K562 (cell line): Measurements from ENCODE around the gene CNPY2. TPM values are rescaled to one million over a fixed set of nuclear protein-coding genes. Genes with fewer than 3 reads are reported as not detected.

Experiments
- BHLHE40 ChIP-seq: IDR thresholded peaks from 2 replicates; pipeline ENCODE4 v1.6.1; 2011; ENCODE audit warnings: low read length, improper control_type of control experiment
- CREM ChIP-seq: IDR thresholded peaks from 2 replicates; pipeline ENCODE4 v1.6.1; 2014; ENCODE audit warnings: antibody characterized with exemption, low read depth
- FOXM1 ChIP-seq, 2 experiments: fragments of 450-650 bp in 1 of 2; sonication (generic) in 1 of 2; formaldehyde crosslinking in 1 of 2; IDR thresholded peaks; 2 replicates each; pipeline versions ENCODE4 v1.6.1 to v1.9.0; 2017 to 2022; ENCODE audit warnings: low read depth in 2 of 2, mild to moderate bottlenecking in 2 of 2, missing genetic modification reagents in 1 of 2, moderate library complexity in 1 of 2
- FUS ChIP-seq: fragments of 200-400 bp; formaldehyde crosslinking; optimal IDR thresholded peaks from 2 replicates; pipeline ENCODE3; 2017; ENCODE audit warnings: low read depth, low read length
- GTF2A2 ChIP-seq: IDR thresholded peaks from 2 replicates; pipeline ENCODE4 v1.6.1; 2016; ENCODE audit warnings: mild to moderate bottlenecking, missing genetic modification characterization, missing compliant biosample characterization
- LCOR ChIP-seq: sonication (generic); formaldehyde crosslinking; IDR thresholded peaks from 2 replicates; pipeline ENCODE4 v1.8.0; 2022; ENCODE audit warnings: mild to moderate bottlenecking, missing genetic modification reagents
- MAFF ChIP-seq: IDR thresholded peaks from 2 replicates; pipeline ENCODE4 v1.6.1; 2012; ENCODE audit warnings: low read length, improper control_type of control experiment
- MED1 ChIP-seq: sonication (generic); formaldehyde crosslinking; IDR thresholded peaks from 2 replicates; pipeline ENCODE4 v1.8.1; 2023; ENCODE audit warnings: missing genetic modification reagents, borderline replicate concordance
- MEIS2 ChIP-seq: fragments of 450-650 bp; IDR thresholded peaks from 2 replicates; pipeline ENCODE4 v1.6.1; 2014; ENCODE audit warnings: mild to moderate bottlenecking; ENCODE audit not compliant: partially characterized antibody
- NONO ChIP-seq, 2 experiments: fragments of 200-400 bp in 1 of 2; fragments of 450-650 bp in 1 of 2; formaldehyde crosslinking in 1 of 2; IDR thresholded peaks; 2 replicates each; pipeline ENCODE4 v1.6.1; 2017; ENCODE audit warnings: low read depth in 2 of 2, mild to moderate bottlenecking in 2 of 2, moderate library complexity in 2 of 2, low read length in 1 of 2
- POLR2AphosphoS5 ChIP-seq: IDR thresholded peaks from 2 replicates; pipeline ENCODE4 v1.6.1; 2011; ENCODE audit warnings: mild to moderate bottlenecking, low read depth, low read length, moderate library complexity; ENCODE audit not compliant: control insufficient read depth, insufficient read depth
- RBM17 ChIP-seq: fragments of 200-400 bp; formaldehyde crosslinking; IDR thresholded peaks from 2 replicates; pipeline ENCODE4 v1.6.1; 2017; ENCODE audit warnings: low read depth, mild to moderate bottlenecking, low read length, borderline replicate concordance
- RCOR1 ChIP-seq, 2 experiments: IDR thresholded peaks; 2 replicates each; pipeline ENCODE4 v1.6.1; 2012; ENCODE audit warnings: low read depth in 2 of 2, low read length in 2 of 2, borderline replicate concordance in 1 of 2, improper control_type of control experiment in 1 of 2
- TGIF2 ChIP-seq: sonication (generic); formaldehyde crosslinking; IDR thresholded peaks from 2 replicates; pipeline ENCODE4 v1.8.1; 2022; ENCODE audit warnings: mild to moderate bottlenecking, missing genetic modification reagents, moderate library complexity
- ZNF12 ChIP-seq: sonication (generic); formaldehyde crosslinking; IDR thresholded peaks from 2 replicates; pipeline ENCODE4 v1.4.0; 2020; ENCODE audit warnings: mild to moderate bottlenecking, missing genetic modification reagents
- ZNF644 ChIP-seq: fragments of 200-800 bp; sonication (Bioruptor generic); IDR thresholded peaks from 2 replicates; pipeline ENCODE4 v1.6.1; 2016; ENCODE audit warnings: low read depth, missing genetic modification characterization, missing compliant biosample characterization
- ZNF79 ChIP-seq: fragments of 250-450 bp; sonication (Bioruptor Pico); IDR thresholded peaks from 2 replicates; pipeline ENCODE4 v1.4.0; 2020; ENCODE audit warnings: low read depth, mild to moderate bottlenecking, moderate library complexity
- polyA plus RNA-seq, 8 experiments: library from polyadenylated mRNA; depleted of rRNA in 4 of 8; stranded (reverse) in 5 of 8; unstranded in 3 of 8; fragments of >200 nt; fragmentation: Nextera tagmentation in 2 of 8; fragmentation: Illumina TruSeq in 1 of 8; extraction: Ambion mirVana in 2 of 8; extraction: Trizol in 1 of 8; gene quantifications; 2 replicates each; pipeline versions ENCODE4 v1.2.1 to v1.2.3, GENCODE V29; 2011 to 2014; ENCODE audit warnings: inconsistent platforms in 1 of 8, missing spikeins in 1 of 8
- total RNA-seq, 7 experiments: library from RNA; depleted of rRNA in 6 of 7; stranded (reverse); fragments of >200 nt in 6 of 7; fragmentation: Illumina TruSeq in 2 of 7; extraction: Trizol in 2 of 7; gene quantifications; 2 replicates each; pipeline versions ENCODE4 v1.2.1 to v1.2.3, GENCODE V29; 2011 to 2021; ENCODE audit warnings: low replicate concordance in 1 of 7
- TF ChIP-seq, protein P1 (sequence below): fragments of 450-650 bp; IDR thresholded peaks from 2 replicates; pipeline ENCODE4 v1.6.1; 2018; ENCODE audit warnings: mild to moderate bottlenecking, low read depth; ENCODE audit not compliant: partially characterized antibody
- TF ChIP-seq, protein P2 (sequence below): sonication (generic); formaldehyde crosslinking; IDR thresholded peaks from 2 replicates; pipeline ENCODE4 v1.5.0; 2020; ENCODE audit warnings: missing genetic modification reagents
- TF ChIP-seq, protein P3 (sequence below): fragments of 200-800 bp; sonication (Bioruptor generic); IDR thresholded peaks from 2 replicates; pipeline ENCODE4 v1.6.1; 2017; ENCODE audit warnings: missing genetic modification characterization, missing compliant biosample characterization
- TF ChIP-seq, protein P4 (sequence below), 2 experiments: fragments of 250-450 bp in 1 of 2; fragments of 450-650 bp in 1 of 2; sonication (Bioruptor Pico) in 1 of 2; IDR thresholded peaks; 2 replicates each; pipeline versions ENCODE4 v1.6.1 to v1.8.0; 2016 to 2021; ENCODE audit warnings: mild to moderate bottlenecking in 2 of 2, moderate library complexity in 2 of 2, missing compliant biosample characterization in 1 of 2, missing genetic modification characterization in 1 of 2

The CNPY2 gene
- total and polyA plus RNA-seq, 9 of the 15 experiments (the other 6 are each of a cell fraction or from before 2014, with no cell fraction given): 33.8 to 190 (median 138) TPM

DNA sequence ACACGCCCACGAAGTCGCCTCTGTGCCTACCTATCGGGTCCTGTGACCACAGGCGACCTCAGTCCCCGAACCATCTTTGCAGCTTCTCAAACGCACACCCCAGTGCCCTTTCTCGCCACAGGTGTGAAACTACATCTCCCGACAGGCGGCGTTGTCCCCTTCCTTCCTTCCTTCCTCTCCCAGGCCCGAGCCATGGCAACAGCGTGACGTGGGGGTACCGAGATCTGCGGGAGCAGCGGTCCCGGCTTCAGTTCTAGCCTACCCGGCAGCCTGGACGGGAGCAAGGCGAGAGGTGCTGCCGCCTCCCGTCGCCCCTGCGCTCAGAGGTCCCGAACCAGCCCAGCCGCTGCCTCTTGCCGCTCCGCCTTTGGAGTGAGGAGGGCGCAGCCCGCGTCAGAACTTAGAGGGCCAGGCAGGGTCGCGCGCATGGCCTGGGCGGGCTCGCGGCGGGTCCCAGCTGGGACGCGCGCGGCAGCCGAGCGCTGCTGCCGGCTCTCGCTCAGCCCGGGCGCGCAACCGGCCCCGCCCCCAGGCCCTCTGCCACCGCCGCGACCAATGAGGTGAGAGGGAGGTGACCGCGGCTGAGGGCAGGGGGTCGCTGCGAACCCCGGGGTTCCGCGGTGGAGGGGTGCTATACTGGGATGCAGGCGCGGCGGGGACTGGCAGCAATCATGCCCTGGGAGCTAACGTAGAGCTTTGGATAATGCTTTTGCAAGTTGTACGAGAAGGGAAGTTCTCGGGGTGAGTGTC is 48.9 kb downstream of the CNPY2 start, which contains the start of gene COQ10A (continued):
- TF ChIP-seq, protein P1, sequence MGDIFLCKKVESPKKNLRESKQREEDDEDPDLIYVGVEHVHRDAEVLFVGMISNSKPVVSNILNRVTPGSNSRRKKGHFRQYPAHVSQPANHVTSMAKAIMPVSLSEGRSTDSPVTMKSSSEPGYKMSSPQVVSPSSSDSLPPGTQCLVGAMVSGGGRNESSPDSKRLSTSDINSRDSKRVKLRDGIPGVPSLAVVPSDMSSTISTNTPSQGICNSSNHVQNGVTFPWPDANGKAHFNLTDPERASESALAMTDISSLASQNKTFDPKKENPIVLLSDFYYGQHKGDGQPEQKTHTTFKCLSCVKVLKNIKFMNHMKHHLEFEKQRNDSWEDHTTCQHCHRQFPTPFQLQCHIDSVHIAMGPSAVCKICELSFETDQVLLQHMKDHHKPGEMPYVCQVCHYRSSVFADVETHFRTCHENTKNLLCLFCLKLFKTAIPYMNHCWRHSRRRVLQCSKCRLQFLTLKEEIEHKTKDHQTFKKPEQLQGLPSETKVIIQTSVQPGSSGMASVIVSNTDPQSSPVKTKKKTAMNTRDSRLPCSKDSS: no peak
- TF ChIP-seq MED1 (CRISPR knock-in tag) (no peak), NONO (IDR thresholded peaks at IDR 0.05; ENCODE audit: low read depth in 2 of 2, low read length in 1 of 2) (peak in 1 of 2 experiments; percentile 63; a peak in 1 of 4 replicates), BHLHE40 (peak; percentile 31; the same call in 1 of the 2 replicates), ZNF644 (no peak), ZNF12 (no peak), GTF2A2 (tag) (no peak), RCOR1 (IDR thresholded peaks at IDR 0.05; ENCODE audit: borderline replicate concordance in 1 of 2, low read depth in 2 of 2, low read length in 2 of 2) (peak in 1 of 2 experiments; percentile 79; a peak in 1 of 4 replicates), POLR2AphosphoS5 (peak; percentile 40; the same call in 1 of the 2 replicates), ZNF79 (CRISPR knock-in tag) (no peak), TGIF2 (no peak), MEIS2 (no peak), FUS (no peak), LCOR (CRISPR knock-in tag) (peak; percentile 88), RBM17 (no peak), CREM (peak; percentile 89), MAFF (no peak), FOXM1 (IDR thresholded peaks at IDR 0.05; ENCODE audit: low read depth) (no peak), FOXM1 (CRISPR knock-in tag; IDR thresholded peaks at IDR 0.05; ENCODE audit: low read depth) (no peak)
- TF ChIP-seq, protein P2, sequence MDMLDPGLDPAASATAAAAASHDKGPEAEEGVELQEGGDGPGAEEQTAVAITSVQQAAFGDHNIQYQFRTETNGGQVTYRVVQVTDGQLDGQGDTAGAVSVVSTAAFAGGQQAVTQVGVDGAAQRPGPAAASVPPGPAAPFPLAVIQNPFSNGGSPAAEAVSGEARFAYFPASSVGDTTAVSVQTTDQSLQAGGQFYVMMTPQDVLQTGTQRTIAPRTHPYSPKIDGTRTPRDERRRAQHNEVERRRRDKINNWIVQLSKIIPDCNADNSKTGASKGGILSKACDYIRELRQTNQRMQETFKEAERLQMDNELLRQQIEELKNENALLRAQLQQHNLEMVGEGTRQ (CRISPR knock-in tag): no peak
- TF ChIP-seq, protein P3, sequence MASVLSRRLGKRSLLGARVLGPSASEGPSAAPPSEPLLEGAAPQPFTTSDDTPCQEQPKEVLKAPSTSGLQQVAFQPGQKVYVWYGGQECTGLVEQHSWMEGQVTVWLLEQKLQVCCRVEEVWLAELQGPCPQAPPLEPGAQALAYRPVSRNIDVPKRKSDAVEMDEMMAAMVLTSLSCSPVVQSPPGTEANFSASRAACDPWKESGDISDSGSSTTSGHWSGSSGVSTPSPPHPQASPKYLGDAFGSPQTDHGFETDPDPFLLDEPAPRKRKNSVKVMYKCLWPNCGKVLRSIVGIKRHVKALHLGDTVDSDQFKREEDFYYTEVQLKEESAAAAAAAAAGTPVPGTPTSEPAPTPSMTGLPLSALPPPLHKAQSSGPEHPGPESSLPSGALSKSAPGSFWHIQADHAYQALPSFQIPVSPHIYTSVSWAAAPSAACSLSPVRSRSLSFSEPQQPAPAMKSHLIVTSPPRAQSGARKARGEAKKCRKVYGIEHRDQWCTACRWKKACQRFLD (CRISPR knock-in tag): peak; percentile 71; the same call in 1 of the 2 replicates
- TF ChIP-seq, protein P4, sequence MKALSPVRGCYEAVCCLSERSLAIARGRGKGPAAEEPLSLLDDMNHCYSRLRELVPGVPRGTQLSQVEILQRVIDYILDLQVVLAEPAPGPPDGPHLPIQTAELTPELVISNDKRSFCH (CRISPR knock-in tag; IDR thresholded peaks at IDR 0.05): no peak
- TF ChIP-seq, protein P4 (tag; IDR thresholded peaks at IDR 0.05): no peak
